ENCODE measurements around the gene GPR55. TPM values are rescaled to one million over a fixed set of nuclear protein-coding genes. Genes with fewer than 3 reads are reported as not detected.

GPR55 gene
- total RNA-seq, 1 donor from 2014 or later: not detected

GRCh38 chr2:230919240-230919639, 5.8 kb downstream of the GPR55 start:
- no peak for DNase-seq (ENCODE audit: low read depth)

DNA sequence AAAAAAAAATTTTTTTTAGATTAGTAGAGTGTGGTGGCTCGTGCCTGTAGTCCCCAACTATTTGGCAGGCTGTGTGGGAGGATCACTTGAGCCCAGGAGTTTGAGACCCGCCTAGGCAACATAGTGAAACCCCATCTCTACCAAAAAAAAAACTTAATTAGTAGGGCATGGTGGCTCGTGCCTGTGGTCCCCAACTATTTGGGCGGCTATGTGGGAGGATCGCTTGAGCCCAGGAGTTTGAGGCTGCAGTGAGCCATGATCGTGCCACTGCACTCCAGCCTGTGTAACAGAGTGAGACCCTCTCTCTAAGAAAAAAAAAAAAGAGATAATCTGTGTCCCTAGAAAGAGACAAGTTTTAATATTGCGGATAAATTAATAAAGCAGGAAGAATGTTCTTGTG, 8.8 kb downstream of the GPR55 start:
- DNase-seq (ENCODE audit: low read depth): no peak

DNA sequence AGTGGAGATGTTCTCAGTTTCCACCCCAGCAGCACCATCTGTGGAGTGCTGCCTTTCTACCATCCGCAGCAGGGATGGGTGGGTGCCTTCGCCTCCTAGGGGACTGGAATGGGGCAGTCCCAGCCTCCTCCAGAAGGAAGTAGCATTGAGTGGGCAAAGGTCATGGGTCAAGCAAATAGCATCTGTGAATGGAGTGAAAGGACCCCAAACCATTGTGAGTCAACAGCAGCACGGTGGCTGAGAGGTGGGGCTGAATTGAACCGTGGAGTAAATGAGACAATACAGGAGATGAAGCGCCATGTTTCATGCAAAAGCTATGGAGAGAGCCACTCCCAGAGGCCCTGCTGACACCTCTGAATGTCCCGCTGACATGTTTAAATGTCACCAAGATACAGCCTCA, 9.7 kb downstream of the GPR55 start:
- no peak for DNase-seq (ENCODE audit: low read depth)

DNA sequence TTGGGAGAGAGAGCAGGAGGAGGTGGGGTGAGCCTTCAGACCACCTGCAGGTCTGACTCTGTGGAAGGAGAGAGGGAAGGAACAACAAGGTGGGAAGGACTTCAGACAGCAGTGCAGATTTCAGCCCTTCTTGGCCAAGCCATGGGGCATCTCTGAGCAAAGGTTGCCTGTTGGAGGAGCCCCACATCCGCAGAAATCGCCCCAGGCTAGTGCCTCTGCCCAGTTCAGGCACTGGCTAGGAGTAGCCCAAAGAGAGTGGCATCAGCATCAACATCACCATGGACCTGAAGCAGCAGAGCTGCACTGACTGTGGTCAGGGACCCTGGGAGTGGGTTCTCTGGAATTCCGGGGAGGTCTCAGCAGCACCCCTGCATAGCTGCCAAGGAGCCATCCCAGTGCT, 10.2 kb downstream of the GPR55 start:
- no peak for DNase-seq (ENCODE audit: low read depth)

GRCh38 chr2:230913406-230914143, 11.5 kb downstream of the GPR55 start:
- peak; percentile 43 for DNase-seq (ENCODE audit: low read depth)

- no peak for DNase-seq (ENCODE audit: low read depth)
Observed at GRCh38 chr2:230912724-230913123, 12.3 kb downstream of the GPR55 start.

- DNase-seq (ENCODE audit: low read depth): no peak
Observed at GRCh38 chr2:230912046-230912445, 13.0 kb downstream of the GPR55 start.

DNA sequence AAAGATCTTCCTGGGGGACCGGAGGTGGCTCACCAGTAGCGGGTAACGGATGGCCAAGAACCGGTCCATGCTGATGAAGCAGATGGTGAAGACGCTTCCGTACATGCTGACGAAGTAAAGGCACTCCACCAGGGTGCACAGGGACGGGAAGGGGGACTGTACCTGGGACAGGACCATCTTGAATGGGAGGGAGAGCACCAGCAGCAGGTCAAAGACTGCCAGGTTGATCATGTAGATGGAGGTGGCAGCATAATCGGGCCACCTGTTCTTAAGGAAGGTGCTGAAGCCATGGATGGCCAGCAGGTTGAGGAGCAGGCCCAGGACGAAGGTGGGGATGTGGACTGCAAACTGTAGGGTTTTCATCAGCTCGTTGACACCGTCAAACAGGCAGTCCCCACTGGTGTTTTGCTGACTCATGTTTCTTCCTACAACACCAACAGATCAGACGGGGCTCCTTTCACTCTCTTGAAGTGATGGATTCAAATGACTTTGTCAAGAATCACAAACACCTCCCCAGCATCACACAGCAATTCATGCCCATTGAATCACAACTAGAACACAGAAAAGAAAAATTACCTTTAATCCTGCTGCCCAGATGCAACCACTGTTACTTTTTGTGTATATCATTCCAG, 14.4 kb downstream of the GPR55 start:
- no peak for DNase-seq (ENCODE audit: low read depth)

GRCh38 chr2:230909841-230910545, 15.0 kb downstream of the GPR55 start:
- no peak for DNase-seq (ENCODE audit: low read depth)

GRCh38 chr2:230908595-230909191, 16.3 kb downstream of the GPR55 start:
- DNase-seq (ENCODE audit: low read depth): peak; percentile 96

DNA sequence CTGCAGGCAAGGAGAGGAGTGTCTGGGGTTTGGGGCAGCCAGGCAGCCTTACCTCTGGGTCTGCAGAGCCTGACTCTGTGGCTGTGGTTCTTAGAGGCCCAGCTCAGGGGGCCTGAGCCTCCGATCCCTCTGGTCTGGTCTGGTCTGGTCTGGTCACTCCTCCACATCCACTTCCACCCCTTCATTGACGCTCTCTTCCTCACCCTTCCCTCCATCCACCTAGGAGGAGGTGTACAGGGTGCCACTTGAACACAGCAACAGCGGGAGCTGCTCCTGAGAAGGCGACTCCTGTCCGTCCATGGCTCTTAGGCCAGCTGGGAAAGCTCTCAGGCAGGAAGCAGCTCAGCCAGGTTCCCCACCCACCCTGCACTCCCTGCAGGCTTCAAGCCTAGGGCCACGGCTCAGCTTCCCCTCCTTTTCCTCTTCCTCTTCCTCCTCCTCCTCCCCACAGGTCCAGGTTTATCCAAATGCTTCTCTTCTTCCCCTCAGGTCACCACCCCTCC, 16.9 kb downstream of the GPR55 start:
- DNase-seq (ENCODE audit: low read depth): no peak

DNA sequence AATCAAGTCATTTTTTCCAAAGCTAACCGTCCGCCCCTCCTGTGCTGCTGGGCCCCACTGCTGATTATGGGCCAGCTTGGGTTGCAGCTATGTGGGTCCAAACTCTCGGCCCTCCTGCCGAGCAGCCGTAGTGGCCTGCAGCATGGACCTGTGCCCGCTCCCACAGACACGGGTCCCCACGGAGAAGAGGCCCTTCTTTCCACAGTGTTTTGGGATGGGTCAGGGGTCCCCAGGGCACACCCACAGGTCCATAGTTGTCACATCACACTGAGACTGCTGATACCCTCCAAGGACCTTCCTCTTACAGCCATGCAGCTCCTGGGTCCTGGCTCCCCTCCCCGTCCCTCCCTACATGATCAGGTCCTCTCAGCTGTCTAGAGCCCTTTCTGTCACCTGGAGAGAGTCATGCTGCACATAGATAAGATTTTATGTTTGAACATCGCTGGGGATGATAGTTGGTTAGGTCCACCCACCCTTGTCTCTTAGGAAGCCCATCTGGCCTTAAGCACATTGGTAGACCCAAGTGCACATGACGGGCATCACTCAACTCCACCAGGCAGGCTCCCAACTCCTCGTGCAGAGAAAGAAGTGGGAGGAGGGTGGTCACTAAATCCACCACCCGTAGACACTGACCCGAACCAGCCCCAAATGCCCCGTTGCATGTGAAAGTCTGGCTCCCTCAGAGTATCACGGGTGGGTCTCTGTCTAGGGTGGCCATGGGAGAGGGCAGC, 17.5 kb downstream of the GPR55 start:
- no peak for DNase-seq (ENCODE audit: low read depth)

DNA sequence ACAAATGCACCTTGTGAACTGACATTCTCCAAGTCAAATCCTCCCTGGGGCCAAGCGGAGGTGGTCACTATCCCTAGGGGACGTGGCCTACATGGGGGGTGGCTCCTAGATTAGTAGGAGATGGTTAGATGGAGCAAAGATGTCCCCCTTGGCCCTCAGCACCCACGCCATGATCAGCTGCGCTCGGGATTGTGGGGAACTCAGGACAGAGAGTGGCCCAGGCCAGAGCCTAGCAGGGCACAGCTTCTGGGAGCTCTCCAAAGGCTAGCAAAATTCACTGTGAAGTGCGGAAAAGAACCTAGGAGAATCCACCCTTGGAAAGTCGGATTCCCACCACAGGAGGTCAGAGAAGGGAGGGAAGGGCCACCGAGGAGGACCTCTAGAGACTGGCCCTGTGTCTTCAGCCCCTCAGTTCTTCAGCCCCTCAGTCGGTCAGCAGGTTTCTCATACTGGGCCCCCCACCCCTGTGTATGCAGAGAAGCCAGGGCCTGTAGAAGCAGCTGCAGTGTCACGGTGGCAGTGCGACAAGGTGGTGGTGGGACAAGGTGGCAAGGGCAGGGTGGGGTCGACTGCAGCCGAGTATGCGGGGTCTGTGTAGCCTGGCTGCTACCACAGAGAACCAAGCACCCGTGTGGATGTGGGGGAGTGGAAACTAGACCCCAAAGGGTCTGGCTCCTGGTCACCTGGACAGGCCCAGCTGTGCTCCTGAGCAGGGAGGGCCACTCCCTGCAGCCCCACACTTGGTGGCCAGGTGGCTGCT, 18.4 kb downstream of the GPR55 start:
- no peak for DNase-seq (ENCODE audit: low read depth)

DNA sequence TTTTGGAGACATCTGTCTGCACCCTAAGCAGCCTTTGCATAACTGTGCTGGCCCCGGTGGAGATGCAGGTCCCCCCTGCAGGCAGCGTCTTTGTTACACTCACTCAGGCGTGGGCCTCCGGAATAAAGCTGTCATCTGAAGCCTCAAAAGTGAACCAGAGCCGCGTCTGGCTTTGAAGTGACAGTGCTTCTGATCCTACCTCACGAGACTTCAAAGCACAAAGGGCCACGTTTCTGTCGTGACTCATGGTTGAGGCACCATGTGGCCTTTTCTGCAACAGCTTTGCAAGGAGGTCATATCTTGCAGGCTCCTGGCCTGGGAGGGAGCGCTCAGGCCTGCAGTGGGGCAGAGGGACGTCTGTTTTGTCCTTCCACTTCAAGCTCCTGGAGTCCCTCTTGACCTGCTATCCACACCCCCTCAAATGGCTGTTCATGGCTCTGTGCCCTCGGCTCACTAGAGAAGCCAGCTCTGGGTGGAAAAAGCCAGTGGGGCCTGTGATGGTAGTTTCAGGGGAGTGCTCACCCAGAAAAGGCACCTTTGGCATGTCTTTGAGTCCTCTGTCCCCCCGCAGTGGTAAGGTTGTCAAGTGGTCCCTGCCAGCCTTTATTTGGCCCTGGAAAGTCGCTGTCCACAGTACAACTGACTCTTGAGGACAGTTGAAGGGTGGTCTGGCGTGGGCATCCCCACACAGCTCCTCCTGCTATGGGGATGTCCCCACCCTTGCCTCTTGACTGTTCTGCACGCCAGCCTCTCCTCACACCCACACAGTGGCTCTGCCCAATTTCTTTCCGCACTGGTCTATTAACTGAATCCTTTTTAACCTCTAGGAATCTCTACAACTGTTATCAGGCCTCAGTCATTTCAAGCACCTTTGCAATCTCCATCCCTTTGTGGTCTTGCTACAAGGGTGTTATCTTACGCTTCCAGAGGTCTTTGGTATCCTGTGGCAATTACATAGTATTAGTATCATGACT, 19.3 kb downstream of the GPR55 start:
- peak; percentile 6 for DNase-seq (ENCODE audit: low read depth)

- no peak for DNase-seq (ENCODE audit: low read depth)
Observed at GRCh38 chr2:230904856-230905447, 20.1 kb downstream of the GPR55 start.

GRCh38 chr2:230903231-230904150, 21.6 kb downstream of the GPR55 start:
- no peak for DNase-seq (ENCODE audit: low read depth)

DNA sequence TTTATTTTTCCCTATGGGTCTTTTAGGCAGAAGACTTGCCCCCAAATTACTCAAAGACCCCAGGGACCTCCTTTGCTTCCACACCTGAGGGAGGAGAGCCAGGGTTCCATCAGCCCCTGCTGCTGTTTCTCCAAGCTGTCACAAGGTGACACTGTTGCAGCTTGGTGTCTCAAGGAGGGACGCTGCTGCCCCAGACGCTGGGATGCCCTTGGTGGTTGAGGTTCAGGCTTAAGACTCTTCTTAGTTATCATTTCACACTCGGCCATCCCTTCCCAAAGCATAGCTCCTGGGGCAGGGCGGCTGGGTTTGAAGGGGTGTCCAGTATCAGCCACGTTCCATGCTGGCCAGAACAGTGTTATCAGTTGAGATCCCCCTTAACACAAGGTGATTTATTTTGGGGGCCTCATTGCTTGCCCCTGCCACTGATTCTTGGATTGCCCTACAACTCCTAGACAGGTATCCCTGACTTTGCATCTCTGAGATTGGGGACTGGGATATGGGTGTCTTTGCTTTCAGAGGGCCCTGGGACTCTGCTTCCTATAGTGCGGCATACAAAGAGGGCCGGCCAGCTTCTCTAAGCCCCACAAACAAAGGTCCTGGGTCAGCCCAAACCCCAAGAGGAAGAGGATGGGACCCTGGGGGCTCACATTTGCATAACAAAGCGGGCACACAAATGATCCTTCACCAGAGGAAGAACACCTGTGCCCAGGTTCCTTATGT, 22.7 kb downstream of the GPR55 start:
- DNase-seq (ENCODE audit: low read depth): peak; percentile 41

DNA sequence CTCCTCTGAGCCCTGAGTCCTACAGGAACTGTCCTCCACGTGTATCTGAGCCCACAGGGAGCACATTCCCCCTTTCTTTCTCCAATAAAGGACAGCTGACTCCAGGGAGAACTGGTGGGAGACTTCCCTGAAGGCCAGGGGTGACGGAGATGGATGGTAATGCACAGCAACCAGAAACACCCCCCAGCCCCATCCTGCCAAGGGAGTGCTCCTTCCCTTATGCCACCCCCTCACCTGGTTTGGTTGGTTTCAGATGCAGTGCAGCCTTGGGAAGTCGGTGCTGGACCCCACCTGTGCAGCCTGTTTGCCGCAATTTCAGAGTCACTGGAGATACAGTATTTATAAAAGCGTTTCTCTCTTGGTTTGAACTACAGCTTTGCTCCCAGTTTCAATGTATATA, 24.0 kb downstream of the GPR55 start:
- DNase-seq (ENCODE audit: low read depth): no peak
